Measurements from ENCODE around the gene PCBP1. TPM values are rescaled to one million over a fixed set of nuclear protein-coding genes. Genes with fewer than 3 reads are reported as not detected.
A peak's percentile ranks its signal among the peaks of the same experiment; 100 is the strongest.
"Not testable (repeated sequence)": the region's sequence is repeated elsewhere in the genome, so short reads cannot be mapped to it uniquely, and the experiment has no call there.

PCBP1 gene
- total RNA-seq, 2 experiments from 2014 or later = 470 to 489 TPM

- peaks cover 6% of the 10 kb centered on the region for H3K36me3 Mint-ChIP-seq (ENCODE audit: low read depth)
Observed at GRCh38 chr2:70099270-70099669, 12.0 kb downstream of the PCBP1 start.

GRCh38 chr2:70101174-70101573 is 13.9 kb downstream of the PCBP1 start:
- ChIA-PET POLR2A (interaction anchor here (0.8 to 2.1 kb wide), 7 partner anchors 10 to 33 kb away, joined by 3 to 5 read pairs (median 4); partner anchors contain the start of gene PCBP1), CTCF (interaction anchor here (1.0 kb wide), 1 partner anchor 40 kb away, joined by 3 read pairs; no protein-coding TSS in a partner anchor)
- ATAC-seq (no peak), DNase-seq (no peak)
- Mint-ChIP-seq H3K9me3 (no peaks in the 10 kb centered on the region), H3K4me3 (no peak overlapping the region), H3K27ac (no peak overlapping the region), H3K27me3 (no peaks in the 10 kb centered on the region), H3K4me1 (ENCODE audit: low read depth) (peaks cover 45% of the 10 kb centered on the region), H3K36me3 (ENCODE audit: low read depth) (no peaks in the 10 kb centered on the region)
- intact Hi-C loops (cut with micrococcal nuclease) = no loop called here
- TF ChIP-seq CTCF (IDR thresholded peaks at IDR 0.05) = no peak

More at GRCh38 chr2:70099270-70099669, 12.0 kb downstream of the PCBP1 start:
- POLR2A ChIA-PET = interaction anchor here (0.9 to 1.0 kb wide), 2 partner anchors 10 to 36 kb away, joined by 3 read pairs; no protein-coding TSS in a partner anchor
- Mint-ChIP-seq H3K4me3 (no peak overlapping the region), H3K4me1 (ENCODE audit: low read depth) (peaks cover 52% of the 10 kb centered on the region), H3K27me3 (no peaks in the 10 kb centered on the region), H3K9me3 (no peaks in the 10 kb centered on the region), H3K27ac (no peak overlapping the region)
- ATAC-seq (no peak), DNase-seq (no peak)
- CTCF ChIA-PET = no interaction called here
- intact Hi-C loops (cut with micrococcal nuclease) = no loop called here
- TF ChIP-seq CTCF (IDR thresholded peaks at IDR 0.05) = no peak

DNA sequence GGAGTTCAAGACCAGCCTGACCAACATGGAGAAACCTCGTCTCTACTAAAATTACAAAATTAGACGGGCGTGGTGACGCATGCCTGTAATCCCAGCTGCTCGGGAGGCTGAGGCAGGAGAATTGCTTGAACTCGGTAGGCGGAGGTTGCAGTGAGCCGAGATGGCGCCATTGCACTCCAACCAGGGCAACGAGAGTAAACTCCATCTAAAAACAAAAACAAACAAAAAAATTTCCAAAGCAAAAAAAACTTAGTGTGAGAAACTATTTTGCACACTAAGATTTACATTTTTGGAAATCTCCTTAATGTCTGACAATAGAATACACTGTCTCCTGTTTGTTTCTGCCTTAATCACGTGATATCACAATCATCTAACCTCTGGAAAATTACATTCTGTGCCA is 14.4 kb downstream of the PCBP1 start:
- intact Hi-C loops (cut with micrococcal nuclease); ATAC-seq; CTCF ChIA-PET; H3K9me3 Mint-ChIP-seq; H3K36me3 Mint-ChIP-seq (ENCODE audit: low read depth); H3K4me3 Mint-ChIP-seq; H3K27me3 Mint-ChIP-seq; H3K27ac Mint-ChIP-seq; DNase-seq: not testable (repeated sequence)
- POLR2A ChIA-PET = interaction anchor here (1.2 to 2.1 kb wide), 2 partner anchors 12 to 32 kb away, joined by 3 to 4 read pairs; no protein-coding TSS in a partner anchor
- peaks cover 45% of the 10 kb centered on the region for H3K4me1 Mint-ChIP-seq (ENCODE audit: low read depth)

DNA sequence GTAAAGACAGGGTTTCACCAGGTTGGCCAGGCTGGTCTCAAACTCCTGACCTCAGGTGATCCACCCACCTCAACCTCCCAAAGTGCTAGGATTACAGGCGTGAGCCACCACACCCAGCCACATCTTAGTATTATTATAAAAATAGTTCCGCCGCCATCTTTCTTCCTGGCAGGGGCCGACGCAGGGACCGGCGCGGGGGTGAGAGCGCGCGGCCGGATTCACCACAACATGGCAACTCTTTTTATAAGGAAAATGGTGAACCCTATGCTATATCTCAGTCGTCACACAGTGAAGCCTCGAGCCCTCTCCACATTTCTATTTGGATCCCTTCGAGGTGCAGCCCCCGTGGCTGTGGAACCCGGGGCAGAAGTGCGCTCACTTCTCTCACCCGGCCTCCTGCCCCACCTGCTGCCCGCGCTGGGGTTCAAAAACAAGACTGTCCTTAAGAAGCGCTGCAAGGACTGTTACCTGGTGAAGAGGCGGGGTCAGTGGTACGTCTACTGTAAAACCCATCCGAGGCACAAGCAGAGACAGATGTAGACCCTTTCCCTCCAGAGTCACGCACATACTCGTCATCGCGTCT is 15.1 kb downstream of the PCBP1 start:
- H3K27me3 Mint-ChIP-seq; H3K9me3 Mint-ChIP-seq; DNase-seq; H3K36me3 Mint-ChIP-seq (ENCODE audit: low read depth); CTCF ChIA-PET; ATAC-seq; intact Hi-C loops (cut with micrococcal nuclease); POLR2A ChIA-PET: not testable (repeated sequence)
- H3K4me3 Mint-ChIP-seq = peak overlapping the region; percentile 19
- H3K4me1 Mint-ChIP-seq (ENCODE audit: low read depth) = peaks cover 51% of the 10 kb centered on the region
- H3K27ac Mint-ChIP-seq = peak overlapping the region; percentile 95

DNA sequence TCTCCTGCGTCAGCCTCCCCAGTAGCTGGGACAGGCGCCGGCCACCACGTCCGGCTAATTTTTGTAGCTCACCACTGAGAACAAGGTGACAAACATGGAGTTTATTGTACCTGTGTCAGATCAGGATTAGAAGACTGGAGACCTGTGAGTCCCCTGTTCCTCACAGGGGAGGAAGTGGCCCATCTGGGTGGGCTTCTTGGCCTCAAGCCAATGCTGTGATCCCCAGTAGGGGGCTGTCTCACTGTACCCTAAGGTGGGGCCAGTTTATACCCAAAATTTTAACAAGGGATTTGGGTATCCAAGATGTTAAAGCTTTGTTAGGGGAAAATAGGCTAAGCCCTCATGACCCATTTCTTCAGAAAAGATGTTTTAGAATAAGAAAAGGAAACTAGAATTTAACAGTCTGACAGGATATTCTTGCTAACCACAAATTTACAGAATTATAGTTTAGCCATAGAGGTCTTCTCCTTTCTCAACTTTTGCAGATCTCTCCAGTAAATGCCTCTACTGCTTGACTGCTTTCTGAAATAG is 16.3 kb downstream of the PCBP1 start:
- Mint-ChIP-seq H3K27ac (peak overlapping the region; percentile 95), H3K4me3 (peak overlapping the region; percentile 77), H3K27me3 (no peaks in the 10 kb centered on the region), H3K36me3 (ENCODE audit: low read depth) (no peaks in the 10 kb centered on the region), H3K9me3 (no peaks in the 10 kb centered on the region), H3K4me1 (ENCODE audit: low read depth) (peaks cover 59% of the 10 kb centered on the region)
- ATAC-seq (peak; percentile 61), DNase-seq (peak; percentile 63)
- intact Hi-C loops (cut with micrococcal nuclease) = no loop called here
- CTCF ChIA-PET = interaction anchor here (1.1 to 2.7 kb wide), 9 partner anchors 9 to 34 kb away, joined by 3 to 15 read pairs (median 7); no protein-coding TSS in a partner anchor
- no peak for TF ChIP-seq CTCF (IDR thresholded peaks at IDR 0.05)
- POLR2A ChIA-PET = interaction anchor here (0.7 to 11.0 kb wide), 14 partner anchors 9 to 191 kb away, joined by 3 to 217 read pairs (median 6); partner anchors contain the start of genes C2orf42 and PCBP1
